Caco-2 (cell line): Measurements from ENCODE around the gene KIF26B. TPM values are rescaled to one million over a fixed set of nuclear protein-coding genes. Genes with fewer than 3 reads are reported as not detected.

Experiments used
- BruUV-seq: library from RNA; stranded (reverse); fragments of 400-500 nt; replicated peaks from 2 replicates; lab custom pipeline; 2021; lab: Mats Ljungman, UMichigan
- CTCF ChIA-PET: fragments of 300-600 bp; sonication (Branson Sonifier 250); formaldehyde crosslinking; loops from one replicate; lab custom pipeline; 2022; ENCODE audit warnings: antibody characterized with exemption; lab: Charles Lee
- POLR2A ChIA-PET: fragments of 300-600 bp; sonication (Branson Sonifier 250); formaldehyde crosslinking; loops from one replicate; lab custom pipeline; 2022; ENCODE audit warnings: antibody characterized with exemption; lab: Charles Lee
- DNase-seq, 2 experiments: peaks; one replicate each; pipeline versions ENCODE4 v3.0.0 to v3.0.0-alpha.2; 2020 to 2022
- H3K27me3 ChIP-seq: replicated peaks from 2 replicates; pipeline ENCODE4 v1.6.0; 2011; ENCODE audit warnings: low read length; ENCODE audit not compliant: control insufficient read depth, insufficient read depth
- H3K36me3 ChIP-seq: 2 replicates; pipeline ENCODE4 v1.5.1; 2011; ENCODE audit warnings: low read length; ENCODE audit not compliant: control insufficient read depth, insufficient read depth
- H3K4me1 ChIP-seq: fragments of 250-450 bp; sonication (Bioruptor Pico); 2 replicates; pipeline ENCODE4 v1.5.1; 2020; ENCODE audit warnings: mild to moderate bottlenecking
- H3K4me3 ChIP-seq: 2 replicates; pipeline ENCODE4 v1.5.1; 2011; ENCODE audit warnings: low read depth, mild to moderate bottlenecking, control low read depth, low read length
- H3K9me3 ChIP-seq: fragments of 250-450 bp; sonication (Bioruptor Pico); 2 replicates; pipeline ENCODE4 v1.5.1; 2020; ENCODE audit warnings: mild to moderate bottlenecking, moderate library complexity
- H3K27ac Mint-ChIP-seq: one replicate; pipeline ENCODE4 v1.8.0; 2022; ENCODE audit warnings: mixed read lengths; ENCODE audit not compliant: unreplicated experiment
- H3K27me3 Mint-ChIP-seq: one replicate; pipeline ENCODE4 v1.8.0; 2022; ENCODE audit warnings: mixed read lengths; ENCODE audit not compliant: insufficient read depth, unreplicated experiment
- H3K36me3 Mint-ChIP-seq: one replicate; pipeline ENCODE4 v1.8.0; 2022; ENCODE audit warnings: mild to moderate bottlenecking, mixed read lengths; ENCODE audit not compliant: insufficient read depth, unreplicated experiment
- H3K4me1 Mint-ChIP-seq: one replicate; pipeline ENCODE4 v1.8.0; 2022; ENCODE audit warnings: low read depth, mixed read lengths; ENCODE audit not compliant: unreplicated experiment
- H3K4me3 Mint-ChIP-seq: one replicate; pipeline ENCODE4 v1.8.0; 2022; ENCODE audit warnings: mild to moderate bottlenecking, moderate library complexity, mixed read lengths; ENCODE audit not compliant: unreplicated experiment
- H3K9me3 Mint-ChIP-seq: one replicate; pipeline ENCODE4 v1.8.0; 2022; ENCODE audit warnings: mixed read lengths; ENCODE audit not compliant: unreplicated experiment
- intact Hi-C: fragments of 100-400 bp; cut with micrococcal nuclease; formaldehyde crosslinking; loops from one replicate; pipeline ENCODE4 v1.10.0; 2022; ENCODE audit not compliant: unreplicated experiment
- total RNA-seq: library from RNA; stranded (reverse); gene quantifications from 2 replicates; pipeline ENCODE4 v1.2.3, GENCODE V29; 2022
- TF ChIP-seq, protein P1 (sequence below), 2 experiments: fragments of 200-600 bp in 1 of 2; IDR thresholded peaks; 1 replicate in 1 of 2; 2 replicates in 1 of 2; pipeline versions ENCODE4 v1.5.1 to v1.8.0; 2011 to 2022; ENCODE audit warnings: antibody characterized with exemption in 1 of 2, control low read depth in 1 of 2, inconsistent platforms in 1 of 2, low read depth in 1 of 2, low read length in 1 of 2, mild to moderate bottlenecking in 1 of 2, moderate library complexity in 1 of 2; ENCODE audit not compliant: insufficient read depth in 1 of 2, severe bottlenecking in 1 of 2, unreplicated experiment in 1 of 2

Gene KIF26B
- total RNA-seq, 1 experiment from 2014 or later: 4.9 TPM

DNA sequence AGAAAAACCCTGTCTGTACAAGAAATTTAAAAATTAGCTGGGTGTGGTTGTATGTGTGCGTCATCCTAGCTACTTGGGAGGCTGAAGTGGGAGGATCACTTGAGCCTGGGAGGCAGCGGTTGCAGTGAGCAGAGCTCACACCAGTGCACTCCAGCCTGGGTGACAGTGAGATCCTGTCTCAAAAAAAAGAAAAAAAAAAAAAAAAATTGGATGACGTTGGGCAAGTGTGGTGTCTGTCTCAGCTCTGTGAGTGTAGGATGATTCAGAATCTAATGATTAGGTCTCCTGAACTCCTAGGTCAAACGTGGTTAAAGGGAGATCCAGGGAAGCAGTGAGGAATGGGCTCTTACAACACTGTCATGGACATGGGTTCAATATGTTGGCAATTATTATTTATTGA is 435.9 kb downstream of the KIF26B start:
- no peaks in the 10 kb centered on the region for H3K27me3 Mint-ChIP-seq
- CTCF ChIA-PET: no interaction called here
- Histone ChIP-seq H3K4me1 (no peaks in the 10 kb centered on the region), H3K4me3 (no peak overlapping the region), H3K36me3 (no peaks in the 10 kb centered on the region), H3K9me3 (no peaks in the 10 kb centered on the region), H3K27me3 (no peaks in the 10 kb centered on the region)
- no peaks in the 10 kb centered on the region for H3K36me3 Mint-ChIP-seq
- H3K4me3 Mint-ChIP-seq: no peak overlapping the region
- no peaks in the 10 kb centered on the region for H3K4me1 Mint-ChIP-seq
- TF ChIP-seq, protein P1, sequence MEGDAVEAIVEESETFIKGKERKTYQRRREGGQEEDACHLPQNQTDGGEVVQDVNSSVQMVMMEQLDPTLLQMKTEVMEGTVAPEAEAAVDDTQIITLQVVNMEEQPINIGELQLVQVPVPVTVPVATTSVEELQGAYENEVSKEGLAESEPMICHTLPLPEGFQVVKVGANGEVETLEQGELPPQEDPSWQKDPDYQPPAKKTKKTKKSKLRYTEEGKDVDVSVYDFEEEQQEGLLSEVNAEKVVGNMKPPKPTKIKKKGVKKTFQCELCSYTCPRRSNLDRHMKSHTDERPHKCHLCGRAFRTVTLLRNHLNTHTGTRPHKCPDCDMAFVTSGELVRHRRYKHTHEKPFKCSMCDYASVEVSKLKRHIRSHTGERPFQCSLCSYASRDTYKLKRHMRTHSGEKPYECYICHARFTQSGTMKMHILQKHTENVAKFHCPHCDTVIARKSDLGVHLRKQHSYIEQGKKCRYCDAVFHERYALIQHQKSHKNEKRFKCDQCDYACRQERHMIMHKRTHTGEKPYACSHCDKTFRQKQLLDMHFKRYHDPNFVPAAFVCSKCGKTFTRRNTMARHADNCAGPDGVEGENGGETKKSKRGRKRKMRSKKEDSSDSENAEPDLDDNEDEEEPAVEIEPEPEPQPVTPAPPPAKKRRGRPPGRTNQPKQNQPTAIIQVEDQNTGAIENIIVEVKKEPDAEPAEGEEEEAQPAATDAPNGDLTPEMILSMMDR (IDR thresholded peaks at IDR 0.05; ENCODE audit: insufficient read depth in 1 of 2, low read depth in 1 of 2, low read length in 1 of 2, severe bottlenecking in 1 of 2, unreplicated experiment in 1 of 2): no peak
- POLR2A ChIA-PET: no interaction called here
- intact Hi-C loops: no loop called here
- no peaks in the 10 kb centered on the region for H3K9me3 Mint-ChIP-seq
- no peak overlapping the region for H3K27ac Mint-ChIP-seq
- no TSS peak for BruUV-seq
- no peak for DNase-seq

DNA sequence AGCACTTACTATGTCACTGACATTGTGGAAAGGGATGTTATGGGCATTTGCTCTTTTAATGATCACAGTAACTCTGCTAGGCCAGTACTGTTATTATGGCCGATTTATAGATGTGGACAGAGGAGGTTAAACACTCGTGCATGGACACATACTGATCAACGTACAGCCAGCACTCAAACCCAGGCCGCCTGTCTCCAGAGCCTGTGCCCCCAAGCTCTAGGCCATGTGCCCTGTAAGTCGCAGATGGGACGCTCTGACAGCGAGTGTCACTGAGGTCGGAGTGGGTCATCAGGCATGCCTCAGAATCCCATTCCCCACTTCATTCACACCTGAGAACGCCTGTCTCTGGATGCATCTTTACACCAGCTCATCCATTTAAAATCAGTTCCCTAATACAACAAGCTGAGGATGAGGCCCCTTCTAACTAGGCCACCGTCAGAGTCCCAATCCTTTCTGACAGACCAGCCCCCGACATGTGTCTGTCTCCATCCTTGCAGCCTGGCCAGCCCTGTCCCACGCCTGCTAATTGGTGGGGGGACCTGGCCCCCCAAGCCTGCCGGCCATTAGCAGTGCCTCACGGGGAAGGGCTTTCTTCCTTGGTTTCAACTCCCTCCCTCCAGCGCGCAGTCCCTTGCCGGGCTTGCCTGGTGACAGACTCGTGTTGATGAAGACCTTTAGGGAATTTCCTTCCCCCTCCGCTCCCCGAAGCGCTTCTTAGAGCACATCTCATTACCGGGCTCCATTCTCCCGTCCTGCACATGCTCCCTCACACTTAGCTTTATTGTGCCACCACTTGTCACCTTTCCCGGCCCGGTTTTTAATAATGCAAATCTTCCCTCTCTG is 436.8 kb downstream of the KIF26B start:
- Histone ChIP-seq H3K27me3 (no peaks in the 10 kb centered on the region), H3K4me1 (no peaks in the 10 kb centered on the region), H3K4me3 (no peak overlapping the region), H3K9me3 (0 out of 2 replicates have a peak, but pooled peaks cover 3% of the 10 kb centered on the region), H3K36me3 (no peaks in the 10 kb centered on the region)
- BruUV-seq: no TSS peak
- ChIA-PET CTCF (no interaction called here), POLR2A (no interaction called here)
- Mint-ChIP-seq H3K4me1 (no peaks in the 10 kb centered on the region), H3K9me3 (no peaks in the 10 kb centered on the region), H3K4me3 (no peak overlapping the region), H3K27me3 (no peaks in the 10 kb centered on the region), H3K27ac (no peak overlapping the region), H3K36me3 (no peaks in the 10 kb centered on the region)
- TF ChIP-seq, protein P1 (IDR thresholded peaks at IDR 0.05; ENCODE audit: insufficient read depth in 1 of 2, low read depth in 1 of 2, low read length in 1 of 2, severe bottlenecking in 1 of 2, unreplicated experiment in 1 of 2): no peak
- intact Hi-C loops: no loop called here
- DNase-seq: no peak

DNA sequence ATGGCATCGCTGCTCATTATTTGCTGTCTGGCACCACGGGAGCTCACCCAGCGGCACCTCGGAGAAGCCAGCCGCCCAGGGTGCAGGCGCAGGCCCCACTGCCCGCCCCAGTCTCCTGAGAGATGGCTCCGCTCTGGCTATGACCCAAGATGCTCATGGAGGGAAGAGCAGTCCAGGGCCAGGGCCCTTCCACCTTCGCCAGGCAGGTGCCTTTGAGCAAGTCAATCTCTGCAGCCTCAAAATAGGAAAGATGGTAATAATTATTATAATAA is 437.3 kb downstream of the KIF26B start:
- Mint-ChIP-seq H3K4me1 (no peaks in the 10 kb centered on the region), H3K27ac (no peak overlapping the region), H3K27me3 (no peaks in the 10 kb centered on the region), H3K36me3 (no peaks in the 10 kb centered on the region), H3K4me3 (no peak overlapping the region), H3K9me3 (no peaks in the 10 kb centered on the region)
- no peaks in the 10 kb centered on the region for H3K27me3 ChIP-seq
- no peak for DNase-seq
- H3K36me3 ChIP-seq: no peaks in the 10 kb centered on the region
- BruUV-seq: no TSS peak
- intact Hi-C loops: no loop called here
- H3K4me3 ChIP-seq: no peak overlapping the region
- POLR2A ChIA-PET: no interaction called here
- no peaks in the 10 kb centered on the region for H3K4me1 ChIP-seq
- TF ChIP-seq, protein P1 (IDR thresholded peaks at IDR 0.05; ENCODE audit: insufficient read depth in 1 of 2, low read depth in 1 of 2, low read length in 1 of 2, severe bottlenecking in 1 of 2, unreplicated experiment in 1 of 2): no peak
- CTCF ChIA-PET: no interaction called here
- 0 out of 2 replicates have a peak, but pooled peaks cover 3% of the 10 kb centered on the region for H3K9me3 ChIP-seq
